Osteocyte (in vitro differentiated cells): Measurements from ENCODE around the gene LRRN4CL. TPM values are rescaled to one million over a fixed set of nuclear protein-coding genes. Genes with fewer than 3 reads are reported as not detected.

ENCODE experiments used
- DNase-seq: peaks from one replicate; pipeline ENCODE4 v3.0.0; 2021; ENCODE audit warnings: mixed read lengths; ENCODE audit not compliant: unreplicated experiment; ENCODE audit errors: extremely low spot score
- H3K27ac Mint-ChIP-seq: one replicate; pipeline ENCODE4 v1.8.0; 2021; ENCODE audit warnings: mild to moderate bottlenecking, mixed read lengths; ENCODE audit not compliant: unreplicated experiment
- H3K27me3 Mint-ChIP-seq: one replicate; pipeline ENCODE4 v1.8.0; 2021; ENCODE audit warnings: mixed read lengths; ENCODE audit not compliant: unreplicated experiment
- H3K36me3 Mint-ChIP-seq: one replicate; pipeline ENCODE4 v1.8.0; 2021; ENCODE audit warnings: mixed read lengths; ENCODE audit not compliant: unreplicated experiment
- H3K4me1 Mint-ChIP-seq: one replicate; pipeline ENCODE4 v1.8.0; 2021; ENCODE audit warnings: mixed read lengths; ENCODE audit not compliant: unreplicated experiment
- H3K4me3 Mint-ChIP-seq: one replicate; pipeline ENCODE4 v1.8.0; 2021; ENCODE audit warnings: mild to moderate bottlenecking, moderate library complexity, mixed read lengths; ENCODE audit not compliant: unreplicated experiment
- H3K9me3 Mint-ChIP-seq: one replicate; pipeline ENCODE4 v1.8.0; 2021; ENCODE audit warnings: mixed read lengths; ENCODE audit not compliant: unreplicated experiment
- CTCF ChIP-seq: fragments of 200-600 bp; sonication (generic); IDR thresholded peaks from 2 replicates; pipeline ENCODE4 v1.5.0; 2021; ENCODE audit warnings: antibody characterized with exemption, mild to moderate bottlenecking, moderate library complexity
- total RNA-seq: library from RNA; stranded (reverse); gene quantifications from 2 replicates; pipeline ENCODE4 v1.2.1, GENCODE V29; 2021

LRRN4CL gene
- total RNA-seq, 1 donor from 2014 or later: 0.46 TPM

- Mint-ChIP-seq H3K27ac (no peak overlapping the region), H3K4me1 (peaks cover 9% of the 10 kb centered on the region), H3K27me3 (no peaks in the 10 kb centered on the region), H3K4me3 (no peak overlapping the region), H3K36me3 (peaks cover 19% of the 10 kb centered on the region), H3K9me3 (no peaks in the 10 kb centered on the region)
- no peak for TF ChIP-seq CTCF
- no peak for DNase-seq
Observed at GRCh38 chr11:62688491-62688890, 839 bp downstream of the LRRN4CL start.

- DNase-seq: no peak
- Mint-ChIP-seq H3K36me3 (peaks cover 16% of the 10 kb centered on the region), H3K27me3 (no peaks in the 10 kb centered on the region), H3K4me1 (peaks cover 9% of the 10 kb centered on the region), H3K27ac (no peak overlapping the region), H3K9me3 (no peaks in the 10 kb centered on the region), H3K4me3 (no peak overlapping the region)
- TF ChIP-seq CTCF: no peak
Observed at GRCh38 chr11:62687508-62688396, 1.6 kb downstream of the LRRN4CL start.

GRCh38 chr11:62682518-62682917, 6.8 kb downstream of the LRRN4CL start:
- H3K36me3 Mint-ChIP-seq: peaks cover 4% of the 10 kb centered on the region
- no peak for TF ChIP-seq CTCF
- peaks cover 26% of the 10 kb centered on the region for H3K4me1 Mint-ChIP-seq
- no peak overlapping the region for H3K27ac Mint-ChIP-seq
- H3K27me3 Mint-ChIP-seq: no peaks in the 10 kb centered on the region
- no peaks in the 10 kb centered on the region for H3K9me3 Mint-ChIP-seq
- no peak for DNase-seq
- H3K4me3 Mint-ChIP-seq: no peak overlapping the region

- Mint-ChIP-seq H3K27me3 (no peaks in the 10 kb centered on the region), H3K4me3 (no peak overlapping the region), H3K36me3 (peaks cover 14% of the 10 kb centered on the region), H3K4me1 (peaks cover 35% of the 10 kb centered on the region), H3K9me3 (no peaks in the 10 kb centered on the region), H3K27ac (peak overlapping the region; percentile 70)
- DNase-seq: no peak
- TF ChIP-seq CTCF: peak; percentile 64
Observed at GRCh38 chr11:62680825-62681240, 8.5 kb downstream of the LRRN4CL start.
